Spleen (tissue), 11 donors: Measurements from ENCODE around the gene ATP1A1. TPM values are rescaled to one million over a fixed set of nuclear protein-coding genes. Genes with fewer than 3 reads are reported as not detected.

Source experiments
- DNase-seq: peaks from one replicate; pipeline ENCODE4 v3.0.0-alpha.2; 2020
- H3K27ac ChIP-seq, 8 donors: fragments of 200-600 bp; sonication (generic) in 7 of 8; 1 replicate in 4 of 8; 2 replicates in 4 of 8; pipeline versions ENCODE4 v1.5.0 to v1.8.0; 2016 to 2021; ENCODE audit warnings: inconsistent platforms in 4 of 8, mild to moderate bottlenecking in 4 of 8, moderate library complexity in 1 of 8
- H3K27me3 ChIP-seq, 7 donors: fragments of 200-600 bp; sonication (generic) in 6 of 7; replicated peaks in 1 of 7; 1 replicate in 4 of 7; 2 replicates in 3 of 7; pipeline versions ENCODE4 v1.5.0 to v1.8.0; 2016 to 2021; ENCODE audit warnings: inconsistent platforms in 3 of 7, mild to moderate bottlenecking in 1 of 7
- H3K36me3 ChIP-seq, 6 donors: fragments of 200-600 bp; sonication (generic) in 5 of 6; 1 replicate in 4 of 6; 2 replicates in 2 of 6; pipeline versions ENCODE4 v1.5.0 to v1.8.0; 2016 to 2021; ENCODE audit warnings: inconsistent platforms in 2 of 6
- H3K4me1 ChIP-seq, 6 donors: fragments of 200-600 bp; sonication (generic) in 5 of 6; 1 replicate in 3 of 6; 2 replicates in 3 of 6; pipeline versions ENCODE4 v1.5.0 to v1.8.0; 2016 to 2021; ENCODE audit warnings: inconsistent platforms in 3 of 6
- H3K4me3 ChIP-seq, 8 donors: fragments of 200-600 bp; sonication (generic) in 7 of 8; 1 replicate in 4 of 8; 2 replicates in 4 of 8; pipeline versions ENCODE4 v1.5.0 to v1.8.0; 2016 to 2021; ENCODE audit warnings: inconsistent platforms in 4 of 8, mild to moderate bottlenecking in 4 of 8, moderate library complexity in 2 of 8
- H3K9me3 ChIP-seq, 8 donors: fragments of 200-600 bp; sonication (generic) in 7 of 8; 1 replicate in 4 of 8; 2 replicates in 4 of 8; pipeline versions ENCODE4 v1.5.0 to v1.8.0; 2016 to 2021; ENCODE audit warnings: inconsistent platforms in 4 of 8
- CTCF ChIP-seq, 11 experiments: fragments of 200-600 bp in 7 of 11; fragments of 450-650 bp in 4 of 11; sonication (generic) in 4 of 11; IDR thresholded peaks in 8 of 11; conservative IDR thresholded peaks in 3 of 11; 1 replicate in 7 of 11; 2 replicates in 4 of 11; pipeline versions ENCODE4 v1.4.0 to v1.8.0; 2016 to 2021; ENCODE audit warnings: antibody characterized with exemption in 11 of 11, inconsistent platforms in 4 of 11, mild to moderate bottlenecking in 1 of 11
- POLR2A ChIP-seq, 3 donors: fragments of 450-650 bp; IDR thresholded peaks; one replicate each; pipeline ENCODE4 v1.5.1; 2017; ENCODE audit warnings: antibody characterized with exemption in 3 of 3, mild to moderate bottlenecking in 1 of 3
- POLR2AphosphoS5 ChIP-seq, 3 donors: sonication (generic); formaldehyde crosslinking; IDR thresholded peaks; one replicate each; pipeline ENCODE4 v1.5.1; 2017; ENCODE audit warnings: antibody characterized with exemption in 3 of 3
- WGBS, 5 donors: extraction: QIAGEN DNeasy Blood & Tissue Kit in 3 of 5; methylation state at CpG; one replicate each; pipeline versions ENCODE4 v1.1.5 to v1.1.7; 2013 to 2018; 5-methylcytosine and 5-hydroxymethylcytosine counted together
- intact Hi-C: fragments of 100-400 bp; cut with DNase I; formaldehyde crosslinking; loops from one replicate; pipeline ENCODE4 v1.15.0; 2023; ENCODE audit warnings: low total_unique reads
- polyA plus RNA-seq, 3 donors: library from polyadenylated mRNA; stranded (reverse); fragments of 200-250 nt; gene quantifications; one replicate each; pipeline ENCODE4 v1.2.1, GENCODE V29; 2013
- total RNA-seq, 7 donors: library from RNA; depleted of rRNA in 3 of 7; stranded (reverse); fragments of >200 nt in 3 of 7; fragmentation: NEBNext Ultra II Directional in 4 of 7; extraction: Animal tissue kit (Norgen Biotek cat#: 25700) in 4 of 7; gene quantifications; one replicate each; pipeline versions ENCODE4 v1.1.0 to v1.2.1, GENCODE V29; 2016 to 2021
- donor health status: healthy with polysubstance abuse.
- donor health status: DM: no; HTN: no; CAD: no; lungs with moderate emphysema.
- donor health status: DM: no; HTN: no; CAD: no.
- donor health status: Bipolar disorder and iron deficiency.
- donor health status: healthy.
- donor health status: DM: no; HTN: no; CAD: no.
- donor health status: DM: yes; HTN: yes; CAD: no.

ATP1A1 gene
- total and polyA plus RNA-seq, 10 donors: 34.5 to 209 (median 130) TPM

DNA sequence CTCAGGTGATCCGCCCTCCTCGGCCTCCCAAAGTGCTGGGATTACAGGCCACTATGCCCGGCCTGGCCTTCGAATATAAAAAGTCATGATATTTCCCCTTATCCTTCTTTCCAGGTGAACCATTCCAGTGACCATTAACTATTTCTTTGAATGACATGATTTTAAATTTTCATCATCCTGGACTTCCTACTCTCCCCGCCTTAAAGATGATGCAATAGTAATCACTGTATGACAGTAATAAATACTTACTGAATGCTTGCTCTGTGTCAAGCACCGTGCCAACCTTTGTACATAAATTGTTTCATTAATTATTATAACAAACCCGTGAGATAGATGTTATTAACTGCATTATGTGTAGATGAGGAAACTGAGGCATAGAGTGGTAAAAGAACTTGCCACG is 19.9 kb upstream of the ATP1A1 start:
- no peaks in the 10 kb centered on the region for H3K27me3 ChIP-seq
- H3K4me1 ChIP-seq: peaks cover 0 to 7% (median 0%) of the 10 kb centered on the region in 6 donors
- WGBS, 5 donors: 84 to 93% (median 92%) methylated on average over 8 of the region's 8 CpGs
- H3K9me3 ChIP-seq: no peaks in the 10 kb centered on the region
- TF ChIP-seq CTCF (IDR thresholded peaks at IDR 0.05 in 8 of 11, conservative IDR thresholded peaks at IDR 0.05 in 3 of 11) (no peak), POLR2A (IDR thresholded peaks at IDR 0.05) (no peak), POLR2AphosphoS5 (IDR thresholded peaks at IDR 0.05) (no peak)
- intact Hi-C loops: no loop called here
- H3K36me3 ChIP-seq: no peaks in the 10 kb centered on the region
- no peak overlapping the region for H3K27ac ChIP-seq
- no peak for DNase-seq
- no peak overlapping the region for H3K4me3 ChIP-seq

DNA sequence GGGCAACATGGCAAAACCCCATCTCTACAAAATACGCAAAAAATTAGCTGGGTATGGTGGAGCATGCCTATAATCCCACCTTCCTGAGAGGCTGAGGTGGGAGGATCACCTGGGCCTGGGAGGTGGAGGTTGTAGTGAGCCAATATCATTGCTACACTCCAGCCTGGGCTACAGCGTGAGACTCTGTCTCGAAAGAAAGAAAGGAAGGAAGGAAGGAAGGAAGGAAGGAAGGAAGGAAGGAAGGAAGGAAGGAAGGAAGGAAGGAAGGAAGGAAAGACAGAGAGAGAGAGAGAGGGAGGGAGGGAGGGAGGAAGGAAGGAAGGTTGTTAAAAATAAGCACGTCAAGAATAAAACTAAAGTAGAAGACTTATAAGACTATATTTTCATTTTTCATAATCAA is 17.0 kb upstream of the ATP1A1 start:
- H3K27me3 ChIP-seq: no peaks in the 10 kb centered on the region
- H3K4me3 ChIP-seq: no peak overlapping the region
- 35 to 50% (median 44%) methylated on average over 4 of the region's 4 CpGs for WGBS, 5 donors
- TF ChIP-seq POLR2A (IDR thresholded peaks at IDR 0.05): no peak
- no peak for TF ChIP-seq POLR2AphosphoS5 (IDR thresholded peaks at IDR 0.05)
- no peak for TF ChIP-seq CTCF (IDR thresholded peaks at IDR 0.05 in 8 of 11, conservative IDR thresholded peaks at IDR 0.05 in 3 of 11)
- DNase-seq: no peak
- H3K9me3 ChIP-seq: no peaks in the 10 kb centered on the region
- peaks cover 0 to 7% (median 0%) of the 10 kb centered on the region in 6 donors for H3K4me1 ChIP-seq
- no peaks in the 10 kb centered on the region for H3K36me3 ChIP-seq
- intact Hi-C loops: no loop called here
- no peak overlapping the region for H3K27ac ChIP-seq

DNA sequence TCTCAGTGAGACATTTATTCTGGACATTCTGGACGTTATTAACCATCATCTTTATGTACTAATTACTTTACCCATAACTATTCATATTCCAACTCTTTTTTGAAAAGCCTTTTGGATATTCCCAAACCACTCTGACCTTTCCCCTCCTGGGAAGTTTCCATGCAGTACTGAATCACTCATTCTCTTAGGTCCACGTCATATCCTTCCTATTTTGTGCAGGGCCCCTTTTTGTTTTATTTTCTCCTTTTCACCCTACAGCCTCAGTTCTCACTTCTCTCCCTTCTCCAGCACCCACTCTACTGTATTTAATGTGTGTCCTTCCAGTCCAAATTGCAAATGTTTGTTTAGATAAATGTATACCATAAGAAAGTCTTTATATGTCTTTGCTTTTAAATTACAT is 16.4 kb upstream of the ATP1A1 start:
- intact Hi-C loops: no loop called here
- no peaks in the 10 kb centered on the region for H3K9me3 ChIP-seq
- DNase-seq: no peak
- peaks cover 0 to 7% (median 0%) of the 10 kb centered on the region in 6 donors for H3K4me1 ChIP-seq
- no peak overlapping the region for H3K27ac ChIP-seq
- no peak overlapping the region for H3K4me3 ChIP-seq
- no peaks in the 10 kb centered on the region for H3K27me3 ChIP-seq
- TF ChIP-seq CTCF (IDR thresholded peaks at IDR 0.05 in 8 of 11, conservative IDR thresholded peaks at IDR 0.05 in 3 of 11): no peak
- no peak for TF ChIP-seq POLR2AphosphoS5 (IDR thresholded peaks at IDR 0.05)
- TF ChIP-seq POLR2A (IDR thresholded peaks at IDR 0.05): no peak
- WGBS, 5 donors: 48 to 72% (median 53%) methylated on average over 2 of the region's 2 CpGs
- H3K36me3 ChIP-seq: no peaks in the 10 kb centered on the region

- no peaks in the 10 kb centered on the region for H3K9me3 ChIP-seq
- no peak for TF ChIP-seq POLR2A (IDR thresholded peaks at IDR 0.05)
- no peak for TF ChIP-seq POLR2AphosphoS5 (IDR thresholded peaks at IDR 0.05)
- no peak for TF ChIP-seq CTCF (IDR thresholded peaks at IDR 0.05 in 8 of 11, conservative IDR thresholded peaks at IDR 0.05 in 3 of 11)
- H3K27ac ChIP-seq: no peak overlapping the region
- H3K4me3 ChIP-seq: no peak overlapping the region
- H3K4me1 ChIP-seq: peaks cover 0 to 7% (median 0%) of the 10 kb centered on the region in 6 donors
- no peaks in the 10 kb centered on the region for H3K27me3 ChIP-seq
- no peak for DNase-seq
- intact Hi-C loops: no loop called here
- WGBS, 5 donors: 92 to 100% (median 95%) methylated on average over 1 of the region's 1 CpG
- no peaks in the 10 kb centered on the region for H3K36me3 ChIP-seq
Measured at GRCh38 chr1:116357487-116357886, 15.6 kb upstream of the ATP1A1 start.
